Measurements from ENCODE around the gene ASCL5.

Gene ASCL5

GRCh38 chr1:201153474-201154388 is 26.7 kb upstream of the ASCL5 start:
- DNase-seq = no peak

DNA sequence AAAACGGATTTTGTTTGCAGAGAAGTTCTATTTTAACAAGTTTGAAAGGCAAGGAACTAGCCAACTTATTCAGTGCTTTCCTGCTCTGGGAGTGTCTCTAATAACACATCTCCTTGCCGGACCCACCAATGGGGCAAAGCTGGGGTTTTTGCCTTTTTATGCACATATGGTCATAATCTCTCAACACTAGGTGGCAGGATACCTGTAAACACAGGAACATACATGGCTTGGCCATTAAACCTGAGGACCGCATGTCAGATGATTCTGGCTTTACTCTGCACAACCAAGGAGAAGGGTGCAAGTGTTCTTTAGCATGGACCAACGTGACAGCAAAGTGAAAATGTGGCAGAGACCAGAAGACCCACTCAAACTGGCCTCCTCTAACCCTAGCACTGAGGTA is 22.4 kb upstream of the ASCL5 start:
- peak; percentile 33 for DNase-seq

DNA sequence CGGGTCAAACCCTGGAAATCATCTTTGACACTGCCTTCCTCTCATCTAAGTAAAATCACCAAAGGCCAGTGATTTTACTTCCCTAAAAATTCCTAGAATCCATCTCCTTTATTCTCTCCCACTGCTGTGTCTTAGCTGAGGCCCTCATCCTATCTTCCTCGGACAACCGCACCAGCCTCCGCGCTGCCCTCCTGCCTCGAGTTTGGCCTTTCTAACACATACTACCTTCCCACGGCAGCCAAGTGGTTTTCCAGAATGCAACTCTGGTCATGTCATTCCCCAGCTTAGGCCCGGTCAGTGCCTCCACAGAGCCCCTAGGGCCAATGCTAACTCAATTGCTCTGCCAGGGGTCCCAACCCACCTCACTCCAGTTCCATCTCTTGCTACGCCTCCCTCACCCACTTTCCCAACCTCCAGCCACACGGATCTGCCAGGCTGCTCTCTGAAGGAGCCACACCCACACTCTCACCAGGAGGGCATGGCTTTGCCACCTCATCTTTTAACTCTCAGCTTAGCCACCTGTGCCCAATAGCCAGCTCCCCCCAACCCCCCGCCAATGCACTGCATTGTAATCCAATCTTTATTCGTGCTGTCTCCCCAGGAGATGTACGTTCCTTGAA is 20.5 kb upstream of the ASCL5 start:
- DNase-seq = no peak

DNA sequence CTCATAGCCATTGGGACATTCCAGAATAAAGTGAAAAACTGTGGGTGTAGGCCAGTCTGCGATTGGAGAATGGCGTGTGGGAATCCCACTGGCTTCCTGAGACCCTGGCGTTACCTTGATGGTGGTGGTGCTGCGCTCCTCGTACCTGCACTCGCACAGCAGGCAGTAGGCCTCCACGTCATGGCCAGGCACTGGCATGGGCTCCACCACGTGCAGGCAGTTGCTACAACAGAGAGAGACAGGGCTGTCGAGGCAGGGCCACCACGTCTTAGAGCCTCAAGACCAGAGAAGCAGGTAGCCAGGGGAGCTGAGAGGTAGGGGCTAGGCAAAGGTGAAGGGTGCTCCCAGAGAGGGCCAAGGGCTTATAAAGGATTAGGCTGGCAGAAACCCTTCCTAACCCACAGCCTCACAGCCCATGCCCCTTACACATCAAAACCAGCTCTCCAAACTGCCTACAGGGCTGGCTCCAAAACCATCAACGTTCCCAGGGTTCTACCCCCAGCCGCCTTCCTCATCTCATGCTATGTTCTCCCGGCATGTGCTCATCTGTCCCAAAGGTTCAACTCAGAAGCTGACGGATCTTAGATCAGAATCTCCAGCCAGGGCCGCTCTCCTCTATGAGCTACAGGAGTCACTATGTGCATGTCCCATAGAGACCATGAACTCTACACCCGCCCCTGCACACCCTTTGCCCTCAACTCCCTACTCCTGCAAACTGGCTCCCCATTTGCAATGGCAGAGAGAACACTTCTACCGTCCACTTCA is 19.8 kb upstream of the ASCL5 start:
- DNase-seq = no peak

DNA sequence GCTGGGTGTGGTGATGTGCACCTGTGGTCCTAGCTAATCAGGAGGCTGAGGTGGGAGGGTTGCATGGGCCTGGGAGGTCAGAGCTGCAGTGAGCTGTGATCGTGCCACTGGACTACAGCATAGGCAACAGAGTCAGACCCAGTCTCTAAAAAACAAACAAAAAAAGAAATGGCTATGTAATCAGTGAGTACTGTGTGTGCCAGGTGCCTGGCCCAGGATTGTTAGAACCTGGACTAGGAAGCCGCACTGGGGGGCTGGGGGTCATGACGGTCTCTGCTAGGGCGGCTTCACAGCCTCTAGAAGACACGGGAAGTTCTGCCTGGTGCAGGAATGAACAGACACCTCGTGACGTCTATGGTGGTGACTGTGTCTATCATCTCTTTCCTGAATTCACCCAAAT is 18.8 kb upstream of the ASCL5 start:
- no peak for DNase-seq

GRCh38 chr1:201145132-201145531 is 18.1 kb upstream of the ASCL5 start:
- DNase-seq = no peak

DNA sequence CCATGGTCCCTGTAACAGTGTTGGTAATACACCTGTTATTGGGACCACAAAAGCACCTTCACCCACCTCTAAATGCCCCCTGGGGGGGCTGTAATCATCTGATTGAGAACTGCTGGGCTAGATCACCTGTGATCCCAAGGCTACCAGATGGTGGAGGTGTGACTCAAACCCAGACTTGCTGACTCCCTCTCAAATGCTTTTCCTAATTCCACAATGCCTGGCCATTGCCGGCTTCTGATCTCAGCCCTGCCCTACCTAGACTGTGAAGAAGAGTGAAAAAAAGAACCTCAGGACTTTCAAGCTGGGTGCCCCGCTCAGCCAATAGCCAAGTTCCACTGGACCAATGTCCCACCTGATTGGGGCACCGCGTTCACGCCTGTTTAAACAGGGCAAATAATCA is 17.7 kb upstream of the ASCL5 start:
- DNase-seq = no peak

GRCh38 chr1:201143726-201144635 is 17.0 kb upstream of the ASCL5 start:
- no peak for DNase-seq

DNA sequence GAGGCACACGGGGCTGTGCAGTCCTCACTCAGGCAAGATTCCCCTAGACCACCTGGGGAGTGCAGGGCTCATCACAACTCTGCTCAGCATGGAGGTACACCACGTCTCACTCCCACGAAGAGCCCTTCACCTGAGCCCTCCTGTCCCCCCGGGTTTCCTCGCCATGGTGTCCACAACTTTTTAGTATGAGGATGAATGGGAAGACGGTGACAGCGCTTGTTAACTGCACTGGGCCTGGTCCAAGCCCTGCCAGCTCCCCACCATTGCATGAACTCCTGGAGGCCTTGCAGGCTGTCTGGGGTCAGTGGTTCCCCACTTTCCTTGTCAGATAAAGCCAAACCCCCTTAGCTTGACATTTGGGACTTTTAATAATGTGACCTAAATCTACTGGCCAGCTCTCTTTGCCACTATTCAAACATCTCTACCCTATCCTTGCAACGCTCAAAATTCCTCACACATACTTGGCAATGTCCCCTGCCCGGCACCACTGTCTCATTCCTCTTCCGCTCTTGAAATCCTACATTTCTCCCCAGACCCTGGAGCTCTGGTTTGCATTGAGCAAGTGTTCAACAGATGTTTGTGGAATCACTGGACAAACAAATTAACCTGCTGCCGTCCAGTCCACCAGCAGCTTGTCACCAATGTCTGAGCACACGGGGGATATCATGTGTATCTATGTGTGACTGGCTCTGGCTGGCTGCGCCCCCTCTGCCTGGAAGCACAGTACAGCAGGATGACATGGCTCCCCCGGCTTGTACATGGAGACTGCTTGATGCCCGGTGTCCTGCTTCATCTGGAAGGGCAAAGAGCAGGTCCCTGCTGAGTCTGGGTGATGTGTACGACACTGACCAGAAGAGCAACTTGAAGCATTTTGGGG is 16.1 kb upstream of the ASCL5 start:
- DNase-seq = no peak

GRCh38 chr1:201142011-201142848 is 15.2 kb upstream of the ASCL5 start:
- no peak for DNase-seq

DNA sequence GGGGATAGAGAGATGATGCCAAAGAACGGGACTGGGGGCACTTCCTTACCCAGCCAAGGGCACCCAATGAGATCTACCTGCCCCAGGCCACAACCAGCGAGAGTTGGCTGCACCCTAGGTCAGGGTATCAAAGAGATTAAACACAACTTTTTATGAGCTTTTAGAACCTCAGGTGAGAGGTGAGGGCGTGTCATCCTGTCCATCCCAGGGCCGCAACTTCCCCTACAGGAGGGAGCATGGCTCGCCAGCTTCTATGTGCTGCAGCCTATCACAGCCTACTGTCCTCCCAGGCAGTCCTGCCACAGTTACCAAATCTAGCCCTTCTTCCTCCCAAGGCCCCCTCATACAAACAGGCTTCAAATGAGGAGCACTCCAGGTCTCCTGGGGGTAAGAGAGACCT is 14.4 kb upstream of the ASCL5 start:
- DNase-seq = no peak

DNA sequence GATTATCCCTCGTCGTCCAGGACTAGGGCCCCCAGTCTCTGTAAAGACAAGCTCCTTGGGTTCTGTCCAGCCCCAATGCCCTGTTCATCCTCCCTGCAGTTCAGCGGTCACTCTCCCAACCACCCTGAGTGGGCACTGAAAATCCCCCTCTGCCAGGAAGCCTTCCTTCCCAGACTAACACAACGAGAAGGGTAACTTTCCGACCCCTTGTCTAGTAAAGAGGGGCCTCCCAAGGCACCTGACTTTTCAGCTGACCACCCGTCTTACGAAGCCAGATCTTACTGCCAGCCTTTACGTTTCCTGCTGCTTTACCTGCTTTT is 13.9 kb upstream of the ASCL5 start:
- no peak for DNase-seq

DNA sequence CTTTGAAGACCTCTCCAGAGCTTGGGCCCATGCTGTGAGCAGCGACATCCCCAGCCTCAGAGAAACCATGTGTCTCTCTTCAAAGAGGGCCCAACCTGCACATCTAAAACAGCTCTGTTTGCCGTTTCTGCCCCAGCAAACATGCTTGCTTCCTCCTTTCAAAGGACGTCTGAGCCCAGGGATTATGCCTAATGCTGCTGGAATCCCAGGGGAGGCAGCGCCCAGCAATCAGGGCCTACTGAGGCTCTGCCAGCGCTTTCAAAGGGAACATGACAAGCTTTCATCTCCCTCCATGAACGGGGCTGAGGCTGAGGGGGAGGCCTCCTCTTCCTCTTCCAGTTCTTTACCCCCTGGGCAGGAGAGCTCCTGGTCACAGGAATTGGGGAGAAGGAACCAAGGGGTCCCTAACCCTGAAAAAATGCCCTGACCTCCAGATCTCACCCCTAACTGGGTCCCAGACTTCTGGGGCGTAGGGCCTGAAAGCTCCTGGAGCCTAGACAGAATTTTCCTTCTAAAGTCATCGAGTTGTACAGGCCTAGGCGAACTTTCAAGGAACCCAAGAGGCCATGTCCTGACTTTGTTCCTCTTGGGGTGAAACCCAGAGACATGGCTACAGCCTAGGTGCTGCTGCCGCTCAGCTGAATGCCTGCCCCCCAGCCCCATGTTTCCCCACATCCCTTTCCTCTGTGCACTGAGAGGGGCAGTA is 13.4 kb upstream of the ASCL5 start:
- no peak for DNase-seq

- DNase-seq = no peak
These were observed 12.8 kb upstream of the ASCL5 start for GRCh38 chr1:201139756-201140155.

DNA sequence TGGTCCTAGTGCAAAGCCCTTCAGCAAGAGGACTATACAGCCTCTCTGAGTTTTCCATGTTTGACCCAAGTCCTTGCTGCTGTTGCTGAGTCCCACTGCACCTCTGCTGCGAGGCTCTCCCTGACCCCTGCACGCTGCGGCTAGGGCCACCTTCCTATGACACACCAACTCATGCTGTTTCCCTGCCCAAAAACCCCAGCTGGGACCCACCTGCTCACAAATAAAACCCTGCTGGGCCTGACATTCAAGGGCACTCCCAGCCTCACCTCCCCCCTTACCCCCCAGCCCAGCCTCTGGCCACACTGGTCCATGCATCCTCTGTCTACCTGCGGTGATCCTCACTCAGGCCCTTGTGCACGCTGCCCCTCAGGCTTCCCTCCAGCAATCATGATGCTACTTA is 12.3 kb upstream of the ASCL5 start:
- no peak for DNase-seq

DNA sequence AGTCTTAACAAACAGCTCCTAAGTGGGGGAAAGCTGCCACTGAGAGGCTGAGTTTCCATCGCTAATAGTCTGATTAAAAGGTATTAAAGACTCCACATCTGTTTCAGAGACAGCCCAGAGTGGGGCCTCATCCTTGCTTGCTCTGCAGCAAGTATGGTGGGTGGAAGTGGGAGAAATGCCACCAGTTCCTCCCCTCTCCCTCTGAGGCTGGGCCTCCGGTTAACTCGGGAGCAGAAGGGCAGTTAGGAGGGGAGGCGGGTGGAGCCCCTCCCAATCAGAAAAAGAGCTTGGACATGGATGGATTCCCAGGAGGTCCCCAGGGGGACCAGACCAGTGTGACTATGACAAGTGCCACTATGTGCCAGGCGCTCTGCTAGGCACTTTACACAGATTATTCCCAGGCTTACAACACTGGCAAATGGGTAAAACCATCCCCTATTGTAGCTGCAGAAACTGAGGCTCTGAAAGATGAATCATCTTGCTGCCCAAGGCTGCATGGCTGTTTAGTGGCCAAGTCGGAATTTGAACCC is 11.4 kb upstream of the ASCL5 start:
- DNase-seq = no peak

DNA sequence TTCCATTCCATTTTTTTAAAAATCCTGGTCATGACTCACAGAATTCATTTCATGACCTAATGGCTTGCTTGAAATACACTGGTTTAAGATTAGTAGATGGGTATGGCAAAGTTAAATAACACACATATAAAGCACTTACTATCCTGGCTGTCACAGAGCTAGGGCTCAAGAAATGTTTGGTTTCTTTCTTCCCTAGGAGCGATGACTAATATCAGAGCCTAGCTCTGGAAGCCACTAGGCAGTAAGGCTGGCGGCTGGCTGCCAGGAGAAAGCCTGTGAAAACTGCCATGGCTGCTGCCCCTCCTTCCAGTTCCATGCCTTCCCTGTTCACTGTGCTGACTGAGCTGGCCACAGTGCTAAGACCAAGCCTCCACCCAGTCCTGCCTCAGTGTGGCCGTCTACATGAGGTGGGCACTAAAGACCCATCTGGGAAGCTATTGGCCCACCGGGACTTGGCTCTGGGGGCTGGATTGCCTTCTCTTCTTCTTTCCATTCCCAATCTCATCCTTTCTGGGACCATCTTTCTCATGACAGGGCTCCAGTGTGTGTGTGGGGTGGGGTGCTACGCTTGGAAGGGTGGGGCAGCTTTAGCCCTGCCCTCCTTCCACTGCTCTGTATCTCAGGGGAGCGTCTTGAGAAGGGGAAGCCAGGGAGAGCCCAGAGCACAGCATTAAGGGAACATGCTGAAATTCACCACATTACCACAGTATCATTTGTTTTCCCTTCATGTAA is 10.8 kb upstream of the ASCL5 start:
- DNase-seq = no peak

DNA sequence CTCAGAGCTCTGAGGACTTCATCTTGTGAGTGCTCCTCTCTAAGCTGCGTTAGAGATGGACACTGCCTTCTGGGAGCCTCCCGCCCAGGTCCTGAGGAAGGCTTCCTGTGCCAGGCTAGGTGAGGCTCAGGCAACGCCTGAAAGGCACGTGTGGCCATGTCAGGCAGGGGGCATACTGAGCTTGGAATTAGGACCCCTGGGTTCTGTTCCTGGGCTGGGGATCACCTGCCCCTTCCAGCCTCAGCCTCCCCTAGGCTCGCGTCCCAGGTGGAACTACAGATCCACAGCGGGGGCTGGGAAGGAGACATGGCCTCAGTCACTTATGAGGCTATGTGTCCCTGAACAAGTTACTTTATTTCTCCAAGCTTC is 10.0 kb upstream of the ASCL5 start:
- no peak for DNase-seq

DNA sequence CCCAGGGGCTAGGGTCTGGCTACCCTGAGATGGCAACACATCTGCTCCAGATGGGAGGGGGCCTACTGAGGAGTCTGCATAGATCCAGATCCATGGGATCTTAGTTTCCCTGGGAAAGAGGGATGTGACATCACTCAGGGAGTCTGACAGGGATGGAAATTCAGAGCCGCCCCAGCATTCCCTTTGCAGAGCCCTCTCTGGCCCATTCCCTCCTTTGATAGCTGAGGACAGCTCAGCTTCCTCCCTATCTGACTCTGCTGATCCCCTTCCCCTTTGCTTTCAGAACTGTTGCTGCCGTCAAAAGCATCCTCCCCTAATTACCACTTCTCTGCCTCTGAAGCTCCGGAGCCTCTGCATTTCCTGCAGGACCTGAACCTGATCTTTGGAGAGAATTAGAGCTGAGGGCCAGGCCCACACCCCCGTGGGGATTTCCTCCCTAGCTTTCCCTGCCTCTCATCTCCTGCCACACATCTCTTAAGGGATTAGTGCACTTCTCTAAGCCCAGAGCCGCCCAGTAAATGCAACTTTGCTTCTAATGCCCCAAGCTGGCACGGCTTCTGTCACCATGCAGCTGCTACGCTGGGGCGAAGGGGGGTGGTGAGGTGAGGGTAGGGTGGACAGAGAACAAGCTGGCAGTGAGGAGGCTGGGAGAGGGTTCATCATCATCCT is 9.5 kb upstream of the ASCL5 start:
- DNase-seq = no peak

Data from CD4-positive, alpha-beta T cell treated with Interleukin-21 for 1 hour (primary cell).